ENCODE measurements around the gene LRRC8E.

Gene LRRC8E

DNA sequence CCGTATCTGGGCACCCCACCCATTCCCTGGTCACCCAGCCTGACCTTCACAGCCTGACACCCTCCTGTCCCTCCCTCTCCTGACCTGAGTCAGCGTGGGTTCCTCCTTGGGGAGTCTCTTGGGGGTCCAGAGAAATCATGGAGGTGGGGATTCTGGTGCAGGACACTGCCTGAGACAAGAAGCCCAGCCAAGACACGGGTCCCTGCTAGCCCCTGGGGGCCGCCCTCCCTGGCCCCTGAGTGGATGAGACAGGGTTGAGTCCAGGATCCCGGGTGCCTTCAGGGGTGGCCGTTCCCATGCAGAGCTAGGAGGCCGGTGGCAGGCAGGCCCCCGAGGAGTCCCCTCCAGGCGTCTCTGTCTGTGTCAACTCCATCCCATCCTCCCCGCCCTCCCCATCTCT lies 17.0 kb downstream of the LRRC8E start:
- no peak for TF ChIP-seq SIN3A (IDR thresholded peaks at IDR 0.05; ENCODE audit: borderline replicate concordance, insufficient read depth, low read length)
- no peak for TF ChIP-seq TAF1 (IDR thresholded peaks at IDR 0.05; ENCODE audit: borderline replicate concordance, insufficient read depth, low read length)
- TF ChIP-seq FOXP2 (optimal IDR thresholded peaks at IDR 0.05; ENCODE audit: borderline replicate concordance, extremely low read depth, extremely low read length, insufficient read depth): no peak
- no peak for TF ChIP-seq POLR2AphosphoS5 (IDR thresholded peaks at IDR 0.05; ENCODE audit: low read depth, low read length)
- TF ChIP-seq, protein P1, sequence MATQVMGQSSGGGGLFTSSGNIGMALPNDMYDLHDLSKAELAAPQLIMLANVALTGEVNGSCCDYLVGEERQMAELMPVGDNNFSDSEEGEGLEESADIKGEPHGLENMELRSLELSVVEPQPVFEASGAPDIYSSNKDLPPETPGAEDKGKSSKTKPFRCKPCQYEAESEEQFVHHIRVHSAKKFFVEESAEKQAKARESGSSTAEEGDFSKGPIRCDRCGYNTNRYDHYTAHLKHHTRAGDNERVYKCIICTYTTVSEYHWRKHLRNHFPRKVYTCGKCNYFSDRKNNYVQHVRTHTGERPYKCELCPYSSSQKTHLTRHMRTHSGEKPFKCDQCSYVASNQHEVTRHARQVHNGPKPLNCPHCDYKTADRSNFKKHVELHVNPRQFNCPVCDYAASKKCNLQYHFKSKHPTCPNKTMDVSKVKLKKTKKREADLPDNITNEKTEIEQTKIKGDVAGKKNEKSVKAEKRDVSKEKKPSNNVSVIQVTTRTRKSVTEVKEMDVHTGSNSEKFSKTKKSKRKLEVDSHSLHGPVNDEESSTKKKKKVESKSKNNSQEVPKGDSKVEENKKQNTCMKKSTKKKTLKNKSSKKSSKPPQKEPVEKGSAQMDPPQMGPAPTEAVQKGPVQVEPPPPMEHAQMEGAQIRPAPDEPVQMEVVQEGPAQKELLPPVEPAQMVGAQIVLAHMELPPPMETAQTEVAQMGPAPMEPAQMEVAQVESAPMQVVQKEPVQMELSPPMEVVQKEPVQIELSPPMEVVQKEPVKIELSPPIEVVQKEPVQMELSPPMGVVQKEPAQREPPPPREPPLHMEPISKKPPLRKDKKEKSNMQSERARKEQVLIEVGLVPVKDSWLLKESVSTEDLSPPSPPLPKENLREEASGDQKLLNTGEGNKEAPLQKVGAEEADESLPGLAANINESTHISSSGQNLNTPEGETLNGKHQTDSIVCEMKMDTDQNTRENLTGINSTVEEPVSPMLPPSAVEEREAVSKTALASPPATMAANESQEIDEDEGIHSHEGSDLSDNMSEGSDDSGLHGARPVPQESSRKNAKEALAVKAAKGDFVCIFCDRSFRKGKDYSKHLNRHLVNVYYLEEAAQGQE (IDR thresholded peaks at IDR 0.05; ENCODE audit: insufficient read depth in 1 of 2, low read depth in 2 of 2, low read length in 2 of 2): no peak

DNA sequence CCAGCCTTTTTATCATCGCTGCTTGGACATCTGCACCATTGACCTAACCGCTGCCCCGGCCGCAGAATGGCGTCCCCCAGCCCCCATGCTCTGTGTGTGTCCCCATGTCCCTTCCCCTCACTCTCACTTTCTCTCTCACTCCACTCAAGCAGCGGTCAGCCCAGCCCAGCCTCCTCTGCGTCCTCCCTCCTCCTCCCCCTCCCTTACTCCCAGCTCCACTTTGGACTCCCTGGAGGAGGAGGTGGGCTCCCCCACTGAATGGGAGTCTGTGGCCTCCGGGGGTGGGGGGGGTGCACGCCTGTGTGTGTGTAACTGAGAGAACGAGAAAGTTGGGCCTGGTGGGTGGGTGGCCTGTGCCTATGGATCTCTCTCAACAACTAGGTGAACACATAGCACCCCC lies 17.5 kb downstream of the LRRC8E start:
- no peak for TF ChIP-seq SIN3A (IDR thresholded peaks at IDR 0.05; ENCODE audit: borderline replicate concordance, insufficient read depth, low read length)
- no peak for TF ChIP-seq FOXP2 (optimal IDR thresholded peaks at IDR 0.05; ENCODE audit: borderline replicate concordance, extremely low read depth, extremely low read length, insufficient read depth)
- TF ChIP-seq, protein P1 (IDR thresholded peaks at IDR 0.05; ENCODE audit: insufficient read depth in 1 of 2, low read depth in 2 of 2, low read length in 2 of 2): no peak
- TF ChIP-seq TAF1 (IDR thresholded peaks at IDR 0.05; ENCODE audit: borderline replicate concordance, insufficient read depth, low read length): no peak
- TF ChIP-seq POLR2AphosphoS5 (IDR thresholded peaks at IDR 0.05; ENCODE audit: low read depth, low read length): no peak

DNA sequence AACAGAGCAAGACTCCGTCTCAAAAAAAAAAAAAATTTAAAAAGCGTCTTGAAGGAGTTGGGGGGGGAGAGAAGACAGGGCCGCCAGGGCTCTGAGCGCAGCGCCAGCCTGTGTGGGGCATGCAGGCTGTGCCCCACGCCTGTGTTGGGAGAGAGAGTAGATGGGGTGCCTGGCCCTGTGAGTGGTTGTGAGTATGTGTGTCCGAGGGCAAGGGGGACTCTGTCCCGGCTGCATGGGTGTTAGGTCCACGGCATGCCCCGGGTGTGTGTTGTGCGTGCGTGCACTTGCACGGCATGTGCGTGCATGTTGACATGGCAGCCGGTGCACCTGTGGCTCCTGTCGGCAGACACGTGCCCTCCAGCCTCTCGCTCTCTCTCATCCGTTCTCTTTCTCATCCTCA lies 18.8 kb downstream of the LRRC8E start:
- no peak for TF ChIP-seq POLR2AphosphoS5 (IDR thresholded peaks at IDR 0.05; ENCODE audit: low read depth, low read length)
- TF ChIP-seq, protein P1 (IDR thresholded peaks at IDR 0.05; ENCODE audit: insufficient read depth in 1 of 2, low read depth in 2 of 2, low read length in 2 of 2): no peak
- TF ChIP-seq SIN3A (IDR thresholded peaks at IDR 0.05; ENCODE audit: borderline replicate concordance, insufficient read depth, low read length): no peak
- no peak for TF ChIP-seq TAF1 (IDR thresholded peaks at IDR 0.05; ENCODE audit: borderline replicate concordance, insufficient read depth, low read length)
- TF ChIP-seq FOXP2 (optimal IDR thresholded peaks at IDR 0.05; ENCODE audit: borderline replicate concordance, extremely low read depth, extremely low read length, insufficient read depth): no peak

DNA sequence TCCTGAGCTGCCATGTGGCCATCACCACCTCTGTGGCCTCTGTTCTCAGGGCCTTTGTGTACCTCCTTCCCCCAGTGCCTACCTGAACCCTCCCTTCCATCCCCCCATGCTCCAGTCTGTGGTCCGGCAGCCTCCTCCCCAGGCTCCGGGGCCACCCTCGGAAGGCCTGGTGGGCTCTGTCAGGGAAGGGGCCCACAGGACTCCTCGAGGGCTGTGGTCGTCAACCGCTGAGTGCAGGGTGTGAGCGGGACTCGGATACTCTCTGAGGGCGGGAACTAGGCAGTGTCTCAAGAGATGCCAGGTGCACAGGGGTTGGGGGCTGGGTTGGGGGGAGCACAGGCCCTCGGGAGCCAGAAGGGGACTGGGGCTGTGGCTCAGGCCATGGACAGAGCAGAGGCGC lies 19.2 kb downstream of the LRRC8E start:
- TF ChIP-seq FOXP2 (optimal IDR thresholded peaks at IDR 0.05; ENCODE audit: borderline replicate concordance, extremely low read depth, extremely low read length, insufficient read depth): no peak
- TF ChIP-seq TAF1 (IDR thresholded peaks at IDR 0.05; ENCODE audit: borderline replicate concordance, insufficient read depth, low read length): no peak
- no peak for TF ChIP-seq POLR2AphosphoS5 (IDR thresholded peaks at IDR 0.05; ENCODE audit: low read depth, low read length)
- TF ChIP-seq, protein P1 (IDR thresholded peaks at IDR 0.05; ENCODE audit: insufficient read depth in 1 of 2, low read depth in 2 of 2, low read length in 2 of 2): no peak
- no peak for TF ChIP-seq SIN3A (IDR thresholded peaks at IDR 0.05; ENCODE audit: borderline replicate concordance, insufficient read depth, low read length)

Measured in PFSK-1 (cell line).